Activated naive CD8-positive, alpha-beta T cell (primary cell): ENCODE results near the gene GABBR2.
"Not testable (repeated sequence)": the region's sequence is repeated elsewhere in the genome, so short reads cannot be mapped to it uniquely, and the experiment has no call there.

Source experiments
- H3K27ac Mint-ChIP-seq: one replicate; pipeline ENCODE4 v1.8.0; 2021; ENCODE audit warnings: mixed read lengths
- H3K27me3 Mint-ChIP-seq: one replicate; pipeline ENCODE4 v1.8.0; 2021; ENCODE audit warnings: mixed read lengths
- H3K36me3 Mint-ChIP-seq: one replicate; pipeline ENCODE4 v1.8.0; 2021; ENCODE audit warnings: mixed read lengths
- H3K4me1 Mint-ChIP-seq: one replicate; pipeline ENCODE4 v1.8.0; 2021; ENCODE audit warnings: low read depth, mixed read lengths
- H3K4me3 Mint-ChIP-seq: one replicate; pipeline ENCODE4 v1.8.0; 2021; ENCODE audit warnings: mild to moderate bottlenecking, mixed read lengths
- H3K9me3 Mint-ChIP-seq: one replicate; pipeline ENCODE4 v1.8.0; 2021; ENCODE audit warnings: low read depth, mixed read lengths

Gene GABBR2

GRCh38 chr9:98288881-98289280 is 419.9 kb downstream of the GABBR2 start:
- Mint-ChIP-seq H3K36me3 (no peaks in the 10 kb centered on the region), H3K9me3 (no peaks in the 10 kb centered on the region), H3K4me1 (no peaks in the 10 kb centered on the region), H3K27me3 (no peaks in the 10 kb centered on the region), H3K27ac (no peak overlapping the region), H3K4me3 (no peak overlapping the region)

GRCh38 chr9:98287384-98287783 is 421.4 kb downstream of the GABBR2 start:
- Mint-ChIP-seq H3K4me3 (no peak overlapping the region), H3K36me3 (no peaks in the 10 kb centered on the region), H3K27me3 (no peaks in the 10 kb centered on the region), H3K27ac (no peak overlapping the region), H3K4me1 (no peaks in the 10 kb centered on the region), H3K9me3 (no peaks in the 10 kb centered on the region)

- no peaks in the 10 kb centered on the region for H3K4me1 Mint-ChIP-seq
- peaks cover 4% of the 10 kb centered on the region for H3K27me3 Mint-ChIP-seq
- no peaks in the 10 kb centered on the region for H3K9me3 Mint-ChIP-seq
- no peaks in the 10 kb centered on the region for H3K36me3 Mint-ChIP-seq
- H3K4me3 Mint-ChIP-seq, result no peak overlapping the region
- no peak overlapping the region for H3K27ac Mint-ChIP-seq
Observed at GRCh38 chr9:98285446-98285845, 423.3 kb downstream of the GABBR2 start.

GRCh38 chr9:98284754-98285153 is 424.0 kb downstream of the GABBR2 start:
- no peaks in the 10 kb centered on the region for H3K4me1 Mint-ChIP-seq
- no peaks in the 10 kb centered on the region for H3K36me3 Mint-ChIP-seq

GRCh38 chr9:98283143-98283542 is 425.6 kb downstream of the GABBR2 start:
- not testable (repeated sequence) for H3K4me1 Mint-ChIP-seq, H3K9me3 Mint-ChIP-seq, H3K36me3 Mint-ChIP-seq, H3K4me3 Mint-ChIP-seq, H3K27me3 Mint-ChIP-seq, H3K27ac Mint-ChIP-seq

More at GRCh38 chr9:98284754-98285153, 424.0 kb downstream of the GABBR2 start:
- Mint-ChIP-seq H3K9me3 (no peaks in the 10 kb centered on the region), H3K4me3 (no peak overlapping the region), H3K27me3 (peaks cover 4% of the 10 kb centered on the region), H3K27ac (no peak overlapping the region)

- H3K36me3 Mint-ChIP-seq, result no peaks in the 10 kb centered on the region
- no peak overlapping the region for H3K4me3 Mint-ChIP-seq
- H3K27ac Mint-ChIP-seq, result no peak overlapping the region
- H3K27me3 Mint-ChIP-seq, result peaks cover 9% of the 10 kb centered on the region
- H3K4me1 Mint-ChIP-seq, result no peaks in the 10 kb centered on the region
- H3K9me3 Mint-ChIP-seq, result no peaks in the 10 kb centered on the region
Observed at GRCh38 chr9:98281281-98281680, 427.5 kb downstream of the GABBR2 start.

- no peak overlapping the region for H3K4me3 Mint-ChIP-seq
- H3K9me3 Mint-ChIP-seq, result no peaks in the 10 kb centered on the region
- H3K27me3 Mint-ChIP-seq, result peaks cover 9% of the 10 kb centered on the region
- no peak overlapping the region for H3K27ac Mint-ChIP-seq
- no peaks in the 10 kb centered on the region for H3K4me1 Mint-ChIP-seq
- no peaks in the 10 kb centered on the region for H3K36me3 Mint-ChIP-seq
Observed at GRCh38 chr9:98280574-98280973, 428.2 kb downstream of the GABBR2 start.

- Mint-ChIP-seq H3K27me3 (peaks cover 9% of the 10 kb centered on the region), H3K9me3 (no peaks in the 10 kb centered on the region), H3K27ac (no peak overlapping the region), H3K4me1 (no peaks in the 10 kb centered on the region), H3K36me3 (no peaks in the 10 kb centered on the region), H3K4me3 (no peak overlapping the region)
Observed at GRCh38 chr9:98280162-98280561, 428.6 kb downstream of the GABBR2 start.

GRCh38 chr9:98276907-98277469 is 431.7 kb downstream of the GABBR2 start:
- no peak overlapping the region for H3K4me3 Mint-ChIP-seq
- H3K4me1 Mint-ChIP-seq, result no peaks in the 10 kb centered on the region
- H3K27me3 Mint-ChIP-seq, result peaks cover 10% of the 10 kb centered on the region
- no peaks in the 10 kb centered on the region for H3K36me3 Mint-ChIP-seq
- no peak overlapping the region for H3K27ac Mint-ChIP-seq
- no peaks in the 10 kb centered on the region for H3K9me3 Mint-ChIP-seq

- H3K27me3 Mint-ChIP-seq, result peaks cover 7% of the 10 kb centered on the region
- H3K27ac Mint-ChIP-seq, result no peak overlapping the region
- no peak overlapping the region for H3K4me3 Mint-ChIP-seq
- no peaks in the 10 kb centered on the region for H3K36me3 Mint-ChIP-seq
- H3K9me3 Mint-ChIP-seq, result no peaks in the 10 kb centered on the region
- H3K4me1 Mint-ChIP-seq, result no peaks in the 10 kb centered on the region
Observed at GRCh38 chr9:98275159-98275558, 433.6 kb downstream of the GABBR2 start.

- Mint-ChIP-seq H3K9me3 (no peaks in the 10 kb centered on the region), H3K27ac (no peak overlapping the region), H3K36me3 (no peaks in the 10 kb centered on the region), H3K4me3 (no peak overlapping the region), H3K4me1 (no peaks in the 10 kb centered on the region), H3K27me3 (peaks cover 5% of the 10 kb centered on the region)
Observed at GRCh38 chr9:98272083-98272482, 436.7 kb downstream of the GABBR2 start.

- no peaks in the 10 kb centered on the region for H3K36me3 Mint-ChIP-seq
- H3K4me3 Mint-ChIP-seq, result no peak overlapping the region
- no peaks in the 10 kb centered on the region for H3K9me3 Mint-ChIP-seq
- H3K27me3 Mint-ChIP-seq, result peaks cover 4% of the 10 kb centered on the region
- H3K27ac Mint-ChIP-seq, result no peak overlapping the region
- no peaks in the 10 kb centered on the region for H3K4me1 Mint-ChIP-seq
Observed at GRCh38 chr9:98271479-98271878, 437.3 kb downstream of the GABBR2 start.

GRCh38 chr9:98270284-98270683 is 438.5 kb downstream of the GABBR2 start:
- not testable (repeated sequence) for H3K4me1 Mint-ChIP-seq, H3K27ac Mint-ChIP-seq, H3K36me3 Mint-ChIP-seq, H3K4me3 Mint-ChIP-seq, H3K9me3 Mint-ChIP-seq, H3K27me3 Mint-ChIP-seq

- not testable (repeated sequence) for H3K27me3 Mint-ChIP-seq, H3K27ac Mint-ChIP-seq, H3K4me1 Mint-ChIP-seq, H3K4me3 Mint-ChIP-seq, H3K36me3 Mint-ChIP-seq, H3K9me3 Mint-ChIP-seq
Observed at GRCh38 chr9:98269652-98270051, 439.1 kb downstream of the GABBR2 start.

- not testable (repeated sequence) for H3K27me3 Mint-ChIP-seq, H3K27ac Mint-ChIP-seq
Observed at GRCh38 chr9:98267556-98267955, 441.2 kb downstream of the GABBR2 start.

GRCh38 chr9:98264516-98264915 is 444.2 kb downstream of the GABBR2 start:
- Mint-ChIP-seq H3K36me3 (no peaks in the 10 kb centered on the region), H3K27me3 (no peaks in the 10 kb centered on the region), H3K4me3 (no peak overlapping the region), H3K27ac (no peak overlapping the region), H3K4me1 (no peaks in the 10 kb centered on the region), H3K9me3 (no peaks in the 10 kb centered on the region)

More at GRCh38 chr9:98267556-98267955, 441.2 kb downstream of the GABBR2 start:
- not testable (repeated sequence) for H3K36me3 Mint-ChIP-seq, H3K4me3 Mint-ChIP-seq, H3K4me1 Mint-ChIP-seq, H3K9me3 Mint-ChIP-seq
